HG02852 (cell line): ENCODE measurements around the gene ARFGAP1.
"Not testable (repeated sequence)": the region's sequence is repeated elsewhere in the genome, so short reads cannot be mapped to it uniquely, and the experiment has no call there.

Experiments used
- ATAC-seq: cut with Tn5 transposase; IDR thresholded peaks from one replicate; pipeline ENCODE4 v1.9.1; 2021; ENCODE audit warnings: mild to moderate bottlenecking, moderate library complexity; ENCODE audit not compliant: unreplicated experiment

The ARFGAP1 gene

GRCh38 chr20:63240004-63240403, 32.6 kb upstream of the ARFGAP1 start:
- no peak for ATAC-seq

GRCh38 chr20:63241272-63241671, 31.3 kb upstream of the ARFGAP1 start:
- ATAC-seq = no peak

- no peak for ATAC-seq
Measured at GRCh38 chr20:63242736-63243135, 29.9 kb upstream of the ARFGAP1 start.

GRCh38 chr20:63243604-63244247, 28.9 kb upstream of the ARFGAP1 start:
- ATAC-seq = no peak

GRCh38 chr20:63244468-63244867, 28.1 kb upstream of the ARFGAP1 start:
- no peak for ATAC-seq

- ATAC-seq = no peak
Measured at GRCh38 chr20:63246490-63247288, 25.9 kb upstream of the ARFGAP1 start.

GRCh38 chr20:63247671-63248228, 24.9 kb upstream of the ARFGAP1 start:
- ATAC-seq = no peak

GRCh38 chr20:63248835-63249591, 23.6 kb upstream of the ARFGAP1 start:
- no peak for ATAC-seq

- ATAC-seq = no peak
Measured at GRCh38 chr20:63249891-63250290, 22.7 kb upstream of the ARFGAP1 start.

- not testable (repeated sequence) for ATAC-seq
Measured at GRCh38 chr20:63251350-63251749, 21.3 kb upstream of the ARFGAP1 start.

GRCh38 chr20:63252284-63252711, 20.3 kb upstream of the ARFGAP1 start:
- ATAC-seq = no peak

GRCh38 chr20:63253065-63253437, 19.6 kb upstream of the ARFGAP1 start:
- ATAC-seq = no peak

GRCh38 chr20:63253438-63254231, 19.0 kb upstream of the ARFGAP1 start:
- no peak for ATAC-seq

GRCh38 chr20:63254232-63254605, 18.4 kb upstream of the ARFGAP1 start, which contains the start of gene NKAIN4:
Gene NKAIN4, minus strand, starts transcription at chr20:63254463. Its CDS starts 13 bp downstream, at chr20:63254450.
- ATAC-seq = no peak

- ATAC-seq = no peak
Measured at GRCh38 chr20:63254606-63255384, 17.8 kb upstream of the ARFGAP1 start.

GRCh38 chr20:63255931-63256704, 16.5 kb upstream of the ARFGAP1 start:
- no peak for ATAC-seq

- ATAC-seq = no peak
Measured at GRCh38 chr20:63256954-63257353, 15.7 kb upstream of the ARFGAP1 start.

GRCh38 chr20:63257629-63258028, 15.0 kb upstream of the ARFGAP1 start:
- no peak for ATAC-seq

- ATAC-seq = no peak
Measured at GRCh38 chr20:63258781-63259180, 13.8 kb upstream of the ARFGAP1 start.
